Neural progenitor cell (in vitro differentiated cells): Measurements from ENCODE around the gene C19orf12.

ENCODE experiments used
- EZH2 ChIP-seq: fragments of 200-600 bp; sonication (generic); IDR thresholded peaks from 2 replicates; pipeline ENCODE4 v1.6.1; 2017; ENCODE audit warnings: antibody characterized with exemption, mild to moderate bottlenecking, moderate library complexity
- EZH2phosphoT487 ChIP-seq: fragments of 200-600 bp; sonication (generic); IDR thresholded peaks from 2 replicates; pipeline ENCODE4 v1.6.1; 2017; ENCODE audit warnings: antibody characterized with exemption
- TF ChIP-seq, protein P1 (sequence below): fragments of 200-600 bp; sonication (generic); IDR thresholded peaks from 2 replicates; pipeline ENCODE4 v1.5.1; 2017; ENCODE audit warnings: antibody characterized with exemption, mild to moderate bottlenecking

DNA sequence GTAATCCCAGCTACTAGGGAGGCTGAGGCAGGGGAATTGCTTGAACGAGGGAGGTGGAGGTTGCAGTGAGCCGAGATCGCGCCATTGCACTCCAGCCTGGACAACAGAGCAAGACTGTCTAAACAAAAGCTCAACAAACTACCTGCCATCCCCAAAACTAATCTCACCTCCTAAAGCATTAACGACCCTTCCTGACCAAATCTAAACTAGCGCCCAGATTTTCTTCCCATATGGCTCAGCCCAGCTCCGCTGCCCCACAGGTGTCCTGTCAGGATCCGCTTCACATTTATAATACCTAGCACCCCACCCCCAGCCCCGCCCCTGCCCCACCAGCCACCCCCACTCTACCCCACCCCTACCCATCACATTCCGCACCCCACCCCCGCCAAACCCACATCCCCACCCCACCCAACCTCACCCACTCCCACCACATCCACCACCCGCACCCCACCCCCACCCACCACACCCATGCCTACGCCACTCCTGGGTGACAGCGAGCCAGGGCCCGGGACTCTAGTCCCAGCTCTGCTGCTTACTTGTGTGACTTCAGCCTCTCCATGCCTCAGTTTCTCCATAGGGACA lies 599 bp downstream of the C19orf12 start:
- TF ChIP-seq, protein P1, sequence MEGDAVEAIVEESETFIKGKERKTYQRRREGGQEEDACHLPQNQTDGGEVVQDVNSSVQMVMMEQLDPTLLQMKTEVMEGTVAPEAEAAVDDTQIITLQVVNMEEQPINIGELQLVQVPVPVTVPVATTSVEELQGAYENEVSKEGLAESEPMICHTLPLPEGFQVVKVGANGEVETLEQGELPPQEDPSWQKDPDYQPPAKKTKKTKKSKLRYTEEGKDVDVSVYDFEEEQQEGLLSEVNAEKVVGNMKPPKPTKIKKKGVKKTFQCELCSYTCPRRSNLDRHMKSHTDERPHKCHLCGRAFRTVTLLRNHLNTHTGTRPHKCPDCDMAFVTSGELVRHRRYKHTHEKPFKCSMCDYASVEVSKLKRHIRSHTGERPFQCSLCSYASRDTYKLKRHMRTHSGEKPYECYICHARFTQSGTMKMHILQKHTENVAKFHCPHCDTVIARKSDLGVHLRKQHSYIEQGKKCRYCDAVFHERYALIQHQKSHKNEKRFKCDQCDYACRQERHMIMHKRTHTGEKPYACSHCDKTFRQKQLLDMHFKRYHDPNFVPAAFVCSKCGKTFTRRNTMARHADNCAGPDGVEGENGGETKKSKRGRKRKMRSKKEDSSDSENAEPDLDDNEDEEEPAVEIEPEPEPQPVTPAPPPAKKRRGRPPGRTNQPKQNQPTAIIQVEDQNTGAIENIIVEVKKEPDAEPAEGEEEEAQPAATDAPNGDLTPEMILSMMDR, result no peak
- no peak for TF ChIP-seq EZH2phosphoT487
- no peak for TF ChIP-seq EZH2
